Kidney (tissue), 14 donors: ENCODE data around the gene KCNJ9. TPM values are rescaled to one million over a fixed set of nuclear protein-coding genes. Genes with fewer than 3 reads are reported as not detected.

ENCODE experiments used
- DNase-seq, 5 donors: peaks; one replicate each; pipeline ENCODE4 v3.0.0-alpha.2; 2013 to 2020
- FAIRE-seq: peaks from 2 replicates; lab custom pipeline; 2012; peaks lifted over from hg19 to GRCh38; lab: Jason Lieb, UNC
- H3K27ac ChIP-seq, 2 donors: one replicate each; pipeline ENCODE4 v1.7.0; 2013; ENCODE audit warnings: low read depth in 2 of 2, low read length in 2 of 2, inconsistent platforms in 1 of 2
- H3K27me3 ChIP-seq: one replicate; pipeline ENCODE4 v1.7.1; 2013; ENCODE audit warnings: low read length, inconsistent platforms; ENCODE audit not compliant: control insufficient read depth, insufficient read depth
- H3K36me3 ChIP-seq, 3 donors: one replicate each; pipeline versions ENCODE4 v1.7.0 to v1.7.1; 2013; ENCODE audit warnings: low read length in 3 of 3, control low read depth in 1 of 3, inconsistent platforms in 1 of 3; ENCODE audit not compliant: insufficient read depth in 3 of 3, control insufficient read depth in 2 of 3
- H3K4me1 ChIP-seq, 3 donors: one replicate each; pipeline versions ENCODE4 v1.7.0 to v1.7.1; 2013; ENCODE audit warnings: low read length in 3 of 3, inconsistent platforms in 1 of 3, low read depth in 1 of 3; ENCODE audit not compliant: control insufficient read depth in 2 of 3, insufficient read depth in 2 of 3
- H3K4me3 ChIP-seq, 3 donors: one replicate each; pipeline versions ENCODE4 v1.7.0 to v1.8.1; 2013; ENCODE audit warnings: low read length in 3 of 3, control low read depth in 1 of 3, inconsistent platforms in 1 of 3
- H3K9ac ChIP-seq, 3 donors: one replicate each; pipeline versions ENCODE4 v1.7.0 to v1.7.1; 2013; ENCODE audit warnings: low read length in 3 of 3, control low read depth in 1 of 3, inconsistent platforms in 1 of 3
- H3K9me3 ChIP-seq, 3 donors: one replicate each; pipeline versions ENCODE4 v1.7.0 to v1.7.1; 2013; ENCODE audit warnings: low read length in 3 of 3, control low read depth in 1 of 3, inconsistent platforms in 1 of 3; ENCODE audit not compliant: control insufficient read depth in 2 of 3, insufficient read depth in 1 of 3
- CTCF ChIP-seq: IDR thresholded peaks from 3 replicates; pipeline ENCODE4 v1.5.1; 2012; ENCODE audit warnings: mild to moderate bottlenecking, moderate library complexity, borderline replicate concordance; ENCODE audit not compliant: insufficient read depth; ENCODE audit errors: extremely low read depth
- intact Hi-C: fragments of 100-400 bp; cut with DNase I; formaldehyde crosslinking; loops from one replicate; pipeline ENCODE4 v1.11.1; 2022
- polyA plus RNA-seq: library from polyadenylated mRNA; stranded (reverse); fragments of 350-450 nt; fragmentation: Illumina TruSeq; extraction: RNeasy Lipid Tissue Mini Kit (QIAGEN cat#74804); gene quantifications from one replicate; pipeline ENCODE4 v1.2.3, GENCODE V29; 2014; ENCODE audit warnings: low read depth, low replicate concordance; ENCODE audit not compliant: insufficient read depth
- total RNA-seq: library from RNA; stranded (reverse); fragmentation: NEBNext Ultra II Directional; extraction: Animal tissue kit (Norgen Biotek cat#: 25700); gene quantifications from one replicate; pipeline ENCODE4 v1.2.1, GENCODE V29; 2021
- donor health status: control.
- donor health status: control.
- donor health status: control.
- donor health status: control.
- donor health status: control.
- donor health status: DM: yes; HTN: yes; CAD: no.
- donor health status: Normal renal cell carcinoma (clear cell type).

The KCNJ9 gene
- total and polyA plus RNA-seq, 2 donors from 2014 or later: 0.09 TPM; not detected in 1

GRCh38 chr1:160101717-160102522, 20.6 kb downstream of the KCNJ9 start:
- peaks cover 0 to 16% (median 6%) of the 10 kb centered on the region in 3 donors for H3K4me1 ChIP-seq
- H3K36me3 ChIP-seq: no peaks in the 10 kb centered on the region
- H3K4me3 ChIP-seq: no peak overlapping the region
- H3K27me3 ChIP-seq: no peaks in the 10 kb centered on the region
- H3K27ac ChIP-seq: no peak overlapping the region
- H3K9me3 ChIP-seq: no peaks in the 10 kb centered on the region
- intact Hi-C loops: no loop called here
- FAIRE-seq: no peak
- peak overlapping the region in 1 of 3 donors; percentile 44 for H3K9ac ChIP-seq
- no peak for TF ChIP-seq CTCF
- DNase-seq: peak in 3 of 5 donors; percentile 35 to 64 (median 57)

GRCh38 chr1:160103658-160104408, 22.5 kb downstream of the KCNJ9 start:
- DNase-seq (peak in 1 of 5 donors; percentile 24), FAIRE-seq (no peak)
- H3K36me3 ChIP-seq: no peaks in the 10 kb centered on the region
- H3K9me3 ChIP-seq: no peaks in the 10 kb centered on the region
- no peak for TF ChIP-seq CTCF
- no peak overlapping the region for H3K9ac ChIP-seq
- no peak overlapping the region for H3K27ac ChIP-seq
- no peaks in the 10 kb centered on the region for H3K27me3 ChIP-seq
- no peak overlapping the region for H3K4me3 ChIP-seq
- peaks cover 0 to 7% (median 5%) of the 10 kb centered on the region in 3 donors for H3K4me1 ChIP-seq
- intact Hi-C loops: no loop called here

GRCh38 chr1:160104486-160104885, 23.1 kb downstream of the KCNJ9 start:
- intact Hi-C loops: no loop called here
- no peak for DNase-seq
- Histone ChIP-seq H3K27me3 (no peaks in the 10 kb centered on the region), H3K36me3 (no peaks in the 10 kb centered on the region), H3K9me3 (no peaks in the 10 kb centered on the region), H3K9ac (no peak overlapping the region), H3K4me3 (no peak overlapping the region), H3K4me1 (peaks cover 0 to 7% (median 5%) of the 10 kb centered on the region in 3 donors), H3K27ac (no peak overlapping the region)
- FAIRE-seq: no peak
- no peak for TF ChIP-seq CTCF
